Measurements from ENCODE around the gene PHF3.
A peak's percentile ranks its signal among the peaks of the same experiment; 100 is the strongest.

PHF3 gene, protein sequence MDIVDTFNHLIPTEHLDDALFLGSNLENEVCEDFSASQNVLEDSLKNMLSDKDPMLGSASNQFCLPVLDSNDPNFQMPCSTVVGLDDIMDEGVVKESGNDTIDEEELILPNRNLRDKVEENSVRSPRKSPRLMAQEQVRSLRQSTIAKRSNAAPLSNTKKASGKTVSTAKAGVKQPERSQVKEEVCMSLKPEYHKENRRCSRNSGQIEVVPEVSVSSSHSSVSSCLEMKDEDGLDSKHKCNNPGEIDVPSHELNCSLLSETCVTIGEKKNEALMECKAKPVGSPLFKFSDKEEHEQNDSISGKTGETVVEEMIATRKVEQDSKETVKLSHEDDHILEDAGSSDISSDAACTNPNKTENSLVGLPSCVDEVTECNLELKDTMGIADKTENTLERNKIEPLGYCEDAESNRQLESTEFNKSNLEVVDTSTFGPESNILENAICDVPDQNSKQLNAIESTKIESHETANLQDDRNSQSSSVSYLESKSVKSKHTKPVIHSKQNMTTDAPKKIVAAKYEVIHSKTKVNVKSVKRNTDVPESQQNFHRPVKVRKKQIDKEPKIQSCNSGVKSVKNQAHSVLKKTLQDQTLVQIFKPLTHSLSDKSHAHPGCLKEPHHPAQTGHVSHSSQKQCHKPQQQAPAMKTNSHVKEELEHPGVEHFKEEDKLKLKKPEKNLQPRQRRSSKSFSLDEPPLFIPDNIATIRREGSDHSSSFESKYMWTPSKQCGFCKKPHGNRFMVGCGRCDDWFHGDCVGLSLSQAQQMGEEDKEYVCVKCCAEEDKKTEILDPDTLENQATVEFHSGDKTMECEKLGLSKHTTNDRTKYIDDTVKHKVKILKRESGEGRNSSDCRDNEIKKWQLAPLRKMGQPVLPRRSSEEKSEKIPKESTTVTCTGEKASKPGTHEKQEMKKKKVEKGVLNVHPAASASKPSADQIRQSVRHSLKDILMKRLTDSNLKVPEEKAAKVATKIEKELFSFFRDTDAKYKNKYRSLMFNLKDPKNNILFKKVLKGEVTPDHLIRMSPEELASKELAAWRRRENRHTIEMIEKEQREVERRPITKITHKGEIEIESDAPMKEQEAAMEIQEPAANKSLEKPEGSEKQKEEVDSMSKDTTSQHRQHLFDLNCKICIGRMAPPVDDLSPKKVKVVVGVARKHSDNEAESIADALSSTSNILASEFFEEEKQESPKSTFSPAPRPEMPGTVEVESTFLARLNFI (N-terminal part only)

DNA sequence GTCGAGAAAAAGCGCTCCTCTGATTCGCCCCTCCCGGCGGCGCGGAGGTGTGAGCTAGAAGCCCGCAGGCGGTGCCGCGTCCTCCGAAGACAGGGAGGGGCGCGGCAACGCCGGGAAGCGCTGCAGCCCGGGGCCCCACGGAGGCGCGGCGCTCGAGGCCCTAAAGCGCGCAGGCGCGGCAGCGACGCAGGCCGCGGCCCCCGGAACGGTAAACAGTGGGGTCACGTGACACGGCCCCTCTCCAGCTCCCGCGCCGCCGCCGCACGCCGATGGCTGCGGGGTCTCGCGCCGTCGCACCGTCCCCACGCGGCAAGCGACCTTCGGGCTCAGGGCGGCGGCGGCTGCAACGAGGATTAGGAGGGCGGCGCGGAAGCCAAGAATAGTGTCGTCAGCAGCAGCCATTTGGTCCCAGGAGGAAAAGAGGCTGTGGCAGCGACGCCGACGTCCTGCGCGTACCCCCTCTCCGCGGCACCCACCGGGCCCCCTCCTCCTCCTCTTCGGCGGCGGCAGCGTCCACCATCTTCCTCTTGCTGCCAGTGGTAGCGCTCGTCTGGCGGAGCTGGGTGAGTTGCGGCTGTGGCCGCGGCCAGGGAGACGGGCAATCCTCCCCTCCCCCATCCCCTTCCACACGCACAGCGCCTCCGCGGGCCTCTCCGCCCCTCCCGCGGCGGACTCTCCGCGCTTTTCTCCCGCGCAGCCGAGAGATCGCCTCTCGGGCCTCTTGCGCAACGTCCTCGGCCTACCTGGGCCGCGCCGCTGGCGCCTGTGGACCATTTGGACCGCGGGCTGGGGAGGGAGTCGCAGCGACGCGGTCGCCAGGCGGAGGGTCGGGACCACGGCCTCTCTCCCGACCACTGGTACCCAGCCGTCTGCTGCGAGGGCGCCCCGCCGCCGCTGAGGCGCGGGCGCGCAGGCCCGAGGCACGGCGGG, at the start of gene PHF3:
Gene PHF3, plus strand, starts transcription at position 215 of the 930 bp plus-strand sequence. CDS start 10,750 bp downstream, outside the sequence.
- DNase-seq (ENCODE audit: low read depth), result peak; percentile 31

DNA sequence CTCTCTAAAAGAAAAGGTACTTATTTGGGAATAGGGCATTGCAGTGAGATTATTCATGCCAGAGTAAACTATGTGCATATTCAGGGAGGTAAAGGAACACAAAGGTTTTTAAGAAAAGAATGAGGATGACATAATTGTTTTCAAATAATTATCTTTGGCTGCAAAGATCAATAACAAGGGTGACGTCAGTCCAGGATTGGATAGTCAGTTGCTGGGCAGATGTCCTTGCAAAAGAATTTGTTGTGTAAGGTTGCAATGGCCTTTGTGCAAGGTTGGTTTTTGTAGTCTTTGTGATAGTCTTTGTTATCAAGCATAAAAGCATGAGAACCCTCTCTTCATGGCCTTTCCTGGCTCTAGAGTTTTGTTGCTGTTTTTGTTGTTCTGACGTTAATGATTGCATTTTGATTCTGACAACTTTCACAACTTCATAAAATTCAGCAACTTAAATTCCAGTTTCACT, 45.6 kb upstream of the PHF3 start:
- no peak for DNase-seq (ENCODE audit: low read depth)

DNA sequence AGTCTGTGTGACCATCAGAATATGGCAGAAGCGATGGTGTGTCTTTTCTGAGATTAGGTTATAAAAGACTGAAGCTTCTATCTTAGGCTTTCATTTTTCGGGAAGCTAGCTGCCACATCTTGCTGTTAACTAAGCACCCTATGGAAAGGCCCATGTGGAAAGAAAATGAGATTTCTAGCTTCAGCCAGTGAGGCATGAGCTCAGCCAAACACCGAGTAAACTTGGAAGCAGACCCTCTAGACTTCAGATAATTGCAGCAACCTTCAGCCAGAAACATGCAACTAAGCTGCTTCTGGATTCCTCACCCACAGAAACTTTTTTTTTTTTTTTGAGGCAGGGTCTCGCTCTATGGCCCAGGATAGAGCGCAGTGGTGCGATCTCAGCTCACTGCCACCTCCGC, 42.7 kb upstream of the PHF3 start:
- DNase-seq (ENCODE audit: low read depth), result no peak

DNA sequence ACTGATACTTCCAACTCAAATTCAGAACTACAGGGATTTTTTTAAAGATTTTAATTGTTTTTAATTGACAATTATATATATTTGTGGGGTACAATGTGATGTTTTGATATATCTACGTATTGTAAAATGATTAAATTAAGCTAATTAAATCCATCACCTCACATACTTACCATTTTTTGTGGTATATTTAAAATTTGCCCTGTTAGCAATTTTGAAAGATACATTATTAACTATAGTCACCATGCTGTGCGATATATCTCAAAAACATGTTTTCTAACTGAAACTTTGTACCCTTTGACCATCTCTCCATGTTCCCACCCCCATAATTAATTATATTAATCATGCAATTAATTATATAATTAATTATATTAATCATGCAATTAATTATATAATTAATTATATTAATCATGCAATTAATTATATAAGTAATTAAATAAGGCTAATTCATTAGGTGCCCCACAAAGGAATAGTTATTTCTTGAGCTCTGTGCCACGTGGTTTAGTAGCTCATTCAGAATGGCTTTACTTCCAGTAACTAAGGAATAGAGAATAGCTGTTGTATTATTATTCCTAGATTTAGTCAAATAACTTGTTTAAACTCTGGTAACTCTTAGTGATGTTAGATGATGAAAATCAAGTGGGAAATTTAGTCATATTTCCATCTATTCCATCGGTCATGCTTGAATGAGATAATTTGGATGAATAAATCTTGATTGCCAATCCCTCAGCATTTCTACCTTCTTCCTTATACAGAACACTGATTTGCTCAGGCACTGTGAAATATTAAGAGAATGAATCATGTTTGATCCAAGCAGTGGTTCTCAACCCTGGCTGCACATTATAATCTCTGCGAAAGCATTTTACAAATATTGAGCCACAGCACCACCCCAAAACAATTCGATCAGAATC, 38.2 kb upstream of the PHF3 start:
- DNase-seq (ENCODE audit: low read depth), result no peak

DNA sequence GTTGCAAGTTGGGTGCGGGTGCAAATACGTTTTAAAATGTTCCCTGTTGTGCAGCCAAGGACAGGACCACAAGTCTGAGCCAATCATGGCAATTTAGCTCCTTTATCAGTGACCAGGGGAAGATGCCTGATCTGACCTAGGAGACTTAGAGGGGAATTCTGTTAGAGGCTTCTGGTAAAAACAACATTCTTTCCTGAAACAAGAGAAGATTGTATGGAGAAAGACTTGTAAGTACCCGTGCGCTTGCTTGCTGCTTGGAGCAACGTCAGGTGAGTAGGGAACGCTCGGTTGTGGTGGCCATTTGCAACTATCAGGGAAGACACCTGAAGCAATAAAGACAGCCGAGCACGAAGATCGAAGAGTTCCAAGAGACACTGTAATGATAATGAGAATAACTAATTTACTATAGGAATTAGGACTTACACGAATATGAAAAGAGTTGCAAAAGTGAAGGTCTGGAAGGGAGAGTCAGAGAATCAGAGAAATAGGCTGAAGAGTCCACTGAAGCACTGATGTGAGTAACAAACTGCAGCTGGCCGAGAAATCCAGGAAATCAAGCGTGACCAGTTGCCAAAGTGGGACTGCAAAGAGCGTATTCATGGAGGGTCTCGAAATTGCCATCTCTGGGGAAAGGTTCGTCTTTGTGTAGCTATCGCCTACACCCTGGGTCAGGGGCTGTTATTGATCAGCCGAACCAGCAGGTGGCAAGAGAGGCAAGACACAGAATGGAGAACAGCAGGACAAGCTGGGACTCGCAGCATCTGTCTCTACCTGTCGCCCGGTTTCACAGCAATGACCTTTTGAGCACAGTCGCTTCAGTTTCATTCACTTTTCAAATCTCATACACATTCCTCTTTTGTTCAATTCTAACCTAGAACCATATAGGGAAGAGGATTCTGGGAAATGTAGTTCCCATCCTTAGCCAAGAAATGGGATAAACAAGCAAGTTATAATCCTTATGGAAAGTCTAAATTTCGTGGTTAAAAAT, 37.3 kb upstream of the PHF3 start:
- no peak for DNase-seq (ENCODE audit: low read depth)

DNA sequence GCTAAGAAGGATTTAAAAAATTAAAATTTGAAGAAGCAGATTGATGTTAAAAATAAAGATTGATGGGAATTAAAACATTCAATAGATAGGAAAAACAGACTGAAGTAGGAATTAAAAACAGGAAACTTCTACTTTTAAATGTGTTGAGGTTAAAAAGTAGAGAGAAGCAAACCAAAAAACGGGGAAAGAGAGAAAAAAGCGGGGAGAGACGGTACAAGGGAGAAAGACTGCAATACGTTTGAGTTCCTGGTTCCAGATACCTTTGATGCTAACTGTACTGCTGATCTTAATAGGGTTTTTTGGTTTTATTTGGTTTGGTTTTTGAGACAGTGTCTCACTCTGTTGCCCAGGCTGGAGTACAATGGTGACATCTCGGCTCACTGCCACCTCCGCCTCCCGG, 36.4 kb upstream of the PHF3 start:
- DNase-seq (ENCODE audit: low read depth), result no peak

DNA sequence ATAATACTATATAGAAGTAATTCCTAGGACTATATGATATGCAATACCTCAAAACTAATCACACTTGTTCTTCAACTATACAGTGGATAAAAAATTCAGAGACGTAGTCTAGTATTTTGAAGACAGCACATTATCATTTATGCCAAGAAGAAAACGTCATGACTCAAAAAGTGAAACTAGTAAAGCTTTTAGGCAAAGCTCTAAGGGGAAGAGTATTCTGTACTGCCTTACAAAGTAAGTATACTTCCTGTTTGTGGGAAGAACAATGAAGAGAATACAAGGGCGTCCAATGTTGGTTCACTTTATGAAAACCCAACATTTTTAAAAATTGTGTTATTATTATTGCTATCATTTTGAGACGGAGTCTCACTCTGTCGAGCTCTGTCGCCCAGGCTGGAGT, 35.5 kb upstream of the PHF3 start:
- no peak for DNase-seq (ENCODE audit: low read depth)

DNA sequence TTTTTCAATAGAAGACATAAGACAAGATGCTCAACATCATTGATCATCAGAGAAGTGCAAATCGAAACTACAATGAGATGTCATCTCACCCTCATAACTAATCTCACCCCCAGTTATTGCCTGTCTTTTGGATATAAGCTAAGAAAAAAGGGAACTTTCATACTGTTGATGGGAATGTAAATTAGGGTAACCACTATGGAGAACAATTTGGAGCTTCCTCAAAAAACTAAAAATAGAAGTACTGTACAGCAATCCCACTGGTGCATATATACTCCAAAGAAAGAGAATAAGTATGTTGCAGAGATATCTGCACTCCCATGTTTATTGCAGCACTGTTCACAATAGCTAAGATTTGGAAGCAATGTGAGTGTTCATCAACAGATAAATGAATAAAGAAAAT, 26.4 kb upstream of the PHF3 start:
- DNase-seq (ENCODE audit: low read depth), result no peak

DNA sequence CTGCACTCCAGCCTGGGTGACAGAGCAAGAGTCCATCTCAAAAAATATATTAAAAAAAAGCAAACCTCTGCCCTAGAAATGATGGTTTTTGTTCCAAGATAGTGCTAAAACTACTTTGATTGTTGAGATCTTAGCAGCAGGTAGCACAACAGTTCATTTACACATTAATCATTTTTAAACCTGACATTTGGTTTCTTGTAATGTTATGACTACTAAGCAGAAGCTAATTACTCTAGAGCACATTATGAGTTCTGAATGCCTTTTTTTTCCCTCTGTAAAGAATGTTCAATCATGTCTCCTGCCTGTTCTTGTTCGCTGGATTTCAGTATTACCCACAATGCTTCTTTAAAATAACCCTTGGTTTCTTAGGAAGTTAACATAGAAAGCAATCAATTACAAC, 24.7 kb upstream of the PHF3 start:
- no peak for DNase-seq (ENCODE audit: low read depth)

DNA sequence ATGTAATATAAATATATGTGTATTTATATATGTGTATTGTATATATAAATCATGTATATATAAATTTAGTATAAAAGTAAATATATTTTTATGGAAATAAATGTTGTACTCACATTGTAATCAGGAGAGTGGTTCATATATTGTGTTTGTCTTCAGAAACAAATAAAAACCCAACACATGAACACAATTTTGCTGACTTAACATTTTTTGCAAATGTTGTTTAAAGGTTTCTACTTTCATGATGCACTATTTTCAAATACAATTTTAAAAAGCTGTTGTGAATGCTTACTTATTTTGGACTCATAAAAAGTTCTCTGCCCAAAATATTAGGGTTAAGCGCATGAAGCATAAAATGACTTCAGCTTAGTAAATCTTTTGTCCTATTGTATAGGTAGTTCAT, 24.0 kb upstream of the PHF3 start:
- no peak for DNase-seq (ENCODE audit: low read depth)

DNA sequence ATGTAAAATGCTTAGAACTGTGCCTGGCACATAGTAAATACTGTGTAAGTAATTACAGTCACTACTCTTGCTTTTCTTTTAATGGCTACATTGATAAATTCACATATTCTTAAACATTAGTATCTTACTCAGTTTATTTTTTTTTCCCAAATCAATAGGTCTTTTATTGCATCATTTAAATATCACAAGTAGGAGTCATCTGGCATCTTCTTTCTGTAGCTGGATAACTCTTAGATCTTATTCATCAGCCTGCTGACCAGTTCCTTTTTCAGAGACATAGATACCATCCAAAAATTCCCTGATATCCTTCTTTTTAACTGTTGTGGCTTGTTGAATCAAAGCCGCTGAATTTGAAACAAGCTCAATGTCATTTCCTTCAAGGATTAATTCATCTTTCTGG, 20.0 kb upstream of the PHF3 start:
- DNase-seq (ENCODE audit: low read depth), result no peak

DNA sequence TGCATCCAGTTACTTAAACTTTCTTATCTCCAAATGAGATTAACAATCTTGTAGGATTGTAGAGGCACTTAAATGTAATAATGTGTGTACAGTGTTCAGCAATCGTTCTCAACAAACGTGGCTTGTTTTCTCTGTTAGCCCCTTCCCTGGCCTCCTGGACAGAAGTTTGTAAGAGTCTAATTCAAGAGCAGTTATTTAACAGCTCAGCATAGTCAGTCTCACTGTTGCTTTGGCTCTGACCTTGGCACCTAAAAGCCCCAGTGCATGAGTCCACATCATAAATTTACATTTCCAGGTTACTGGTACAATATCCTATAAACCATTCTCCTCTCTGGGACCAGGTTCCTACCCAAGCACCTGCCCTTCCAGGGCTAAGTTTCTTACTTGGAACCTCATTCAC, 11.5 kb upstream of the PHF3 start:
- DNase-seq (ENCODE audit: low read depth), result no peak

DNA sequence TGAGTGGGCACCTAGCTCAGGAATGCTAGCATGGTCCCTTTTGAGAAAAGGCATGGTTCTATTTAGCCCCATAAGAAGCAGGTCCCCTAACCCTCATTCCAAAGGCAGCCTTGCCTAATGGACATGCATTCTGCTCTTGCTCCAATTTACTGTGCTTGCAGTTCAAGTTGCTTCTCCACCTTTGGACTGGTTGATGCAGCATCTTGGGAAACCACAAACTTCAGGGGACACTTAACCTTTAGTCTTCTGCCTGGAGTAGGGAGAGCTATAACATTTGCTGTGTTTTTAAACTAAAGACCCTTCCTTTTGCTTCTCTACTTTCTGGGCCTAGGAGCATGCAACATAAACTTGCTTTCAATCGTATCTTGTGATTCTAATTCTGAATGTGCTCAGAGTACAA, 5.1 kb upstream of the PHF3 start:
- no peak for DNase-seq (ENCODE audit: low read depth)

DNA sequence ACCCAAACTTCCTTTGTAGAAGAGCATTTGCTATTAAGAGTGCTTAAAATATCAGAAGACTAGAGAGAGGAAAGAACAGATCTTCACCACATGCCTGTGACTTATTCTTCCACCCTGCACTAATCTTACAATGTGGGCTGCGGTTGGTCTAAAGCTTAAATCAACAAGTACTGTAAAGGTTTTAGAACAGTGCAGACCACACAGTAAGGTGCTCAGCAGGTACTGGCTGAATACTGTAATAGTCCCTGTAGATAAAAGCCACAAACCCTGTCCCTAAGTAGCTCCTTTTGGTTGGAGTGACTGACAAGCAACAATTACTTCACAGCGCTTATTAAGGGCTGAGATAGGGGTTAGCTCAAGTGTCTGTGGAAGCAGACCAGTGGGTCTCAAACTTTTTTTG, 972 bp upstream of the PHF3 start:
- no peak for DNase-seq (ENCODE audit: low read depth)

DNA sequence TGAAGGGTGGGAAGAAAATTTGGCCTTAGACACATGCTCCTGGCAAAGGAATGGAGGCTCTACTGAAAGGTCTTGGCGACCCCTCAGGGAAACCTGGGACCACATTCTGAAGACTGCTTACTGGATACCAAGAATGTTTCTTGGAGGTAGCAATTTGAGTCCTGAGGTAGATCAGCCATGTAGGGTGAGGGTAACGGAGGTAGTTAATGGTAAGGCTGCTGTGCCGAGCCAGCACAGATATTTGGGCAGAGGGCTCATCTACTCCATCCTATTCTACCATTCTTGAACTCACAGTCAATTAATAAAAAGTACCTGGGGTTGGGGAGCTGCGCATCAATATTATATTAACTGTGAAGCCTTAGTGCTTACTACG, 401 bp upstream of the PHF3 start:
- no peak for DNase-seq (ENCODE audit: low read depth)

DNA sequence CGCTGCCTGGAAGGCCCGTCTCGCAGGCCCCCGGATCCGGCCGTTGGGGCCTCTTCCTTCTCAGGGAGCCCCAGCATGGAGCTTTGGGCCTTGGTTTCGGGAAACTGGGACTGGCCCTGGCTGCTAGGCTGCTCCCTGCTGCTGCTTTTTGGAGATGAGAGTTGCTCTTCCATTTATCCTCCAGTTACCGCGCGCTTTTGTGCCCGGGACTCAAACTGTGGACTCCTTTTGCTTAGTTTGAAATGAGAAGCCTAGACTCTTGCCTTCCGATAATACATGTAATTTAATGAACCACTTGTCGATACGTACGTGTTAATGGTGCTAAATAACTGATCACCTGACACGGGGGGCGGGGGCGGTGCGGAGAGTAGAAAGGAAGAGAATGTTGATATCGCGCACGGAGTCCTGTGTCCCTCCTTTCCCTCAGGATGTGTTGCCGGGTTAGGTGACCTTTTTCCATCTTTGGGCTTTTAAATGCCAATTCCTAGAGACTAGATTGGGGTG, 968 bp downstream of the PHF3 start:
- DNase-seq (ENCODE audit: low read depth), result no peak

DNA sequence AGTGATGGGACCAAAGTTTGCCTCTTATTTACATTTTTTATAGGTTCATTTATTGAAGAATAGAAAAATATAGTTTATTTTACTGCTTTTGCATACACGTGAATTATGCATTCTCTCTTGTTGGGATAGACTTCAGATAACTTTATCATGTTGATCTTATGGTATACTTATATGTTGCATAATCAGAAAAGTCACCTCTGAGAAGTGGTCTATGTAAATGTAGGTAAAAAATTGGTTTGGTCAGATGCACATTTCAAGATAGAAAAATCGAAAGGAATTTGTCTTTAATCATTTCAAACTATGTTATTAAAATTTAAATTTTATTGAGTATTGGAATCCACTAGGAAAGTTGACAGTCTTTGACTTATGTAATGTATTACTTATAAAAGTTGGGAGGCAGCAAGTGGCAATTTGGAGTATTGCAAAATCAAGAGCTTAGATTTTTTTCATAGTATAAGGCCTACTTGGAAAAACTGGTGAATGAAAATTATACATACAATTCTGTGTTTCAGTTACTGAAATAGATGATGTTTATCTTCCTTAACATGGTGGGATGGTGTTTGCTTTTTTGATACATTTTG, 2.4 kb downstream of the PHF3 start:
- DNase-seq (ENCODE audit: low read depth), result no peak

DNA sequence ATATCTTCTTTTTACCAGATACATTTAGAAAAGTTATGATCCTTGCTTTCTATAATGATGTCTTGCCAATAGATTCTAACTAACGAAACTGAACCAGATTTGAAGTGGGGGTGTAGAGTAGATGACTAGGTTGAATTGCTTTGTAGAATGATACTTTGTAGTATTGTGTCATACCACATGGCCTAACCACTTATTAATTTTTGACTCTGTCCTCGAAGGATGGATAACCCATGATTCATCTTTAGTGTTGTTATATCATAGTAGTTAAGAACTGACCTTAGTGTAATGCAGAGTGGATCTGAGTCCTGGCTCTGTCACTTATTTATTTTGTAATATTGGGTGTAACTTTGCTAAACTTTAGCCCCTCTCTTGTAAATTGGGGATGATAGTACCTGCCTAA, 4.5 kb downstream of the PHF3 start:
- DNase-seq (ENCODE audit: low read depth), result peak; percentile 57

DNA sequence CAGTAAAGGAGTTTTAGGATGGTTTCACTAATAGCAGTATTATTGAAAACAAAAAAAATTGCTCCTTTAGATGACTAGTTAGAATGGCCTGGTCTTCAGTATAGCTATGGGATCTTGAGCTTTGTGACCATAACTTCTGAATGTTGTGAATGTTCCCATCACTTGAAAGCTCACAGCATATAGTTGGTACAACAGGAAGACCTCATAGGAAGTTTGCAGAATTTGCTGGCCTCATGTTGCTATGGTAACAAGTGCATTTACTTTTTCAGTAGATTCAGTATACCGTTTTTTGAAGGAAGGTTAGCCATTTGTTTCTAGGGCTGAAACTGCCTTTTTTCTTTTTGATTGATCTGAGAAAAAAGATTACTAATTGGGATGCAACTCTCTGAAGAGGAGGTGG, 8.3 kb downstream of the PHF3 start:
- no peak for DNase-seq (ENCODE audit: low read depth)
